Stomach smooth muscle (tissue), 2 donors: ENCODE results near the gene KCP.

Experiments used
- H3K27ac ChIP-seq: one replicate; pipeline ENCODE4 v1.7.0; 2013; ENCODE audit warnings: mild to moderate bottlenecking, low read length, inconsistent platforms
- H3K27me3 ChIP-seq, 2 donors: one replicate each; pipeline ENCODE4 v1.7.0; 2013; ENCODE audit warnings: low read length in 2 of 2; ENCODE audit not compliant: insufficient read depth in 2 of 2, control insufficient read depth in 1 of 2
- H3K36me3 ChIP-seq, 2 donors: one replicate each; pipeline ENCODE4 v1.7.0; 2013; ENCODE audit warnings: low read length in 2 of 2; ENCODE audit not compliant: control insufficient read depth in 2 of 2, insufficient read depth in 2 of 2
- H3K4me1 ChIP-seq: one replicate; pipeline ENCODE4 v1.7.0; 2013; ENCODE audit warnings: low read length; ENCODE audit not compliant: control insufficient read depth, insufficient read depth
- H3K4me3 ChIP-seq, 2 donors: one replicate each; pipeline ENCODE4 v1.7.0; 2013; ENCODE audit warnings: low read length in 2 of 2
- H3K9ac ChIP-seq, 2 donors: one replicate each; pipeline ENCODE4 v1.7.0; 2013; ENCODE audit warnings: low read length in 2 of 2, mild to moderate bottlenecking in 1 of 2
- H3K9me3 ChIP-seq, 2 donors: one replicate each; pipeline ENCODE4 v1.7.0; 2013; ENCODE audit warnings: low read length in 2 of 2; ENCODE audit not compliant: control insufficient read depth in 2 of 2
- donor health status: healthy.
- donor health status: Pancreatic carcinoma.

The KCP gene

GRCh38 chr7:128938544-128939074 is 28.1 kb upstream of the KCP start:
- Histone ChIP-seq H3K9me3 (no peaks in the 10 kb centered on the region), H3K27ac (no peak overlapping the region), H3K36me3 (no peaks in the 10 kb centered on the region), H3K9ac (peak overlapping the region in 1 of 2 donors; percentile 27), H3K27me3 (peaks cover 17 to 32% of the 10 kb centered on the region in 2 donors), H3K4me3 (peak overlapping the region; percentile 63 to 72), H3K4me1 (peaks cover 9% of the 10 kb centered on the region)

DNA sequence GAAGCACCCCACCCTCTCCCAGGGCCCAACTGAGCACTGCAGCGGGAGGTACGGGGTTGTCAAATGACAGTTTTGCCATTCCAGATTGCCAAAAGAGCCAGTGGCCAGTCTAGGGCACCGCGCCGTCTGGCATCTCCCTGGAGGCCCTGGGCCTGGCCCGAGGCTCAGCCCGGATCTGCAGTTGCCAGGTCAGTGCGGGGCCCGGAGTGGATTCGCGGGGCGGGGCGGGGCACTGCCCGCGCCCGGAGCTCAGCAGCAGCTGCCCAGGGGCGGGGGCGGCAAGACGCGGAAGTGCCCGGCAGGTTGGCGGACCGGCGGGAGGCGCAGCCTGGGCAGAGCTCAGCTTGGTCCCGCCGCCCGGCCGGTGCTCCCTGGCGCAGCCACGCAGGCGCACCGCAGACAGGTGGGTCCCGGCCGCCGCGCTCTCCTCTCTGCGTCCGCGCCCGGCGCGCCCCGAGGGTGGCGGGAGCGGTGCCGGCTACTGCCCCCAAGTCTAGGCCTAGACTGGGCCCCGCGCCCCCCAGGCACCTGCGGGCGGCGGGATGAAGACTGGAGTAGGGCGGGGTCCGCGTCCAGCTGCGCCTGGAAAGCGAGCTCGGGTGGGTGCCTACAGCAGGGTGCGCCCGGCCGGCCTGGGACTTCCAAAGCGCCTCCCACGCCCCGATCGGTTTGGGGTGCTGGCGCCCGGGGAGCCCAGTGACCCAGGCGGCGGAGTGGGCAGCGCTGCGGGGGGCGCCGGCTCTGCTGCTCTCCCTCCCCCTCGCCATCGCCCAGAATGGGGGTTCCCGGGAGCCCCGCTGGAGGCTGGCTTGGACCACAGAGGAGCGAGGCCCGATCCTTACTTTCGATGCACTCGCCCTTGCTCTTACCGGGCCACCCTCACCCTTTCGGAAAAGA is 27.4 kb upstream of the KCP start, which contains the start of gene IRF5:
TSS of gene IRF5 (plus strand) at position 281 of the 897 bp plus-strand sequence. CDS start 4,155 bp downstream, outside the sequence.
- H3K27ac ChIP-seq, result no peak within 1 kb of the TSS
- H3K4me3 ChIP-seq, result peak within 1 kb of the TSS; percentile 63 to 72
- H3K36me3 ChIP-seq, result no peaks in the 10 kb centered on the region
- peaks cover 9% of the 10 kb centered on the region for H3K4me1 ChIP-seq
- H3K9me3 ChIP-seq, result no peaks in the 10 kb centered on the region
- peak within 1 kb of the TSS in 1 of 2 donors; percentile 27 for H3K9ac ChIP-seq
- peaks cover 23 to 35% of the 10 kb centered on the region in 2 donors for H3K27me3 ChIP-seq

DNA sequence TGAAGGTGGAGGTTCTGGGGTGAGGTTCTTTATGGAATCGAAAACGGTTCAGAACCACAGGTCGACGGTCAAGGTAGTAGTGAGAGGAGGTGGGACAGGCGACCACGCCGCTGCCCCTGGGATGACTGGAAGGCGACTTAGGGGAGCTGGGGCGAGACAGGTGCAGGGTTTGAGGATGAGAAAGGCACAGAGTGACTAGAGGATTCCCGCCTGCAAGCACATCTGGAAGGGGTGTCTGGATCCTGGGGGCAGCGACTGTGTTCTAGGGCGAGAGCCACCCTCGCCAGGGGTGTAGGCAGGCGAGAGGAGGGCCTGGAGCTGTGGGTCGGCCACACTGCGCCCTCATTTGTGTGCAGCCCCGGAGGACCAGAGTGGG is 26.8 kb upstream of the KCP start:
- H3K4me3 ChIP-seq, result peak overlapping the region in 1 of 2 donors; percentile 72
- no peak overlapping the region for H3K9ac ChIP-seq
- H3K27me3 ChIP-seq, result peaks cover 27 to 40% of the 10 kb centered on the region in 2 donors
- no peaks in the 10 kb centered on the region for H3K36me3 ChIP-seq
- H3K9me3 ChIP-seq, result no peaks in the 10 kb centered on the region
- no peak overlapping the region for H3K27ac ChIP-seq
- H3K4me1 ChIP-seq, result peaks cover 9% of the 10 kb centered on the region

DNA sequence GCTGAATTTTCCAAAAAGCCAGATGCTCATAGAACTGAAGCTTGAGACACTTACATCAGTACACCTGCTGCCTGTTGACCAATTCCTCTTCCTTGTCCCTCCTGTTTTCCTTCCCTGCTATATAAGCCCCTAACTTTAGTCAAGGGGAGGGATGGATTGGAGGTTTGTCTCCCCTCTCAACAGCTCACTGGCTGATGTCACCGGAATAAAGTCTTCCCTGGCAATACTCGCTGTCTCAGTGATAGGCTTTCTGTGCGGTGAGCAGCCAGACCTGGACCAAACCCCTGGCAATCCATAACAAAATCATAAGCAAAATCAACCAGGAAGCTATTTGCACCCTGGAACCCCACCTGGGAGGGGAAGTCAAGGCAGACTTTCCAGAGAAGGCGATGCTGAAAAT is 26.3 kb upstream of the KCP start:
- H3K27ac ChIP-seq, result no peak overlapping the region

GRCh38 chr7:128935342-128935730 is 24.8 kb upstream of the KCP start:
- no peak overlapping the region for H3K27ac ChIP-seq
- H3K4me3 ChIP-seq, result no peak overlapping the region
- peaks cover 9% of the 10 kb centered on the region for H3K4me1 ChIP-seq
- no peak overlapping the region for H3K9ac ChIP-seq
- H3K9me3 ChIP-seq, result no peaks in the 10 kb centered on the region
- H3K27me3 ChIP-seq, result peaks cover 30 to 40% of the 10 kb centered on the region in 2 donors
- H3K36me3 ChIP-seq, result no peaks in the 10 kb centered on the region

More for the DNA sequence above, 26.3 kb upstream of the KCP start:
- no peak overlapping the region for H3K4me3 ChIP-seq
- H3K9me3 ChIP-seq, result no peaks in the 10 kb centered on the region
- H3K36me3 ChIP-seq, result no peaks in the 10 kb centered on the region
- H3K27me3 ChIP-seq, result peaks cover 27 to 40% of the 10 kb centered on the region in 2 donors
- H3K4me1 ChIP-seq, result peaks cover 9% of the 10 kb centered on the region
- no peak overlapping the region for H3K9ac ChIP-seq

- Histone ChIP-seq H3K27ac (no peak overlapping the region), H3K4me3 (no peak overlapping the region), H3K4me1 (peaks cover 9% of the 10 kb centered on the region), H3K9ac (no peak overlapping the region), H3K36me3 (no peaks in the 10 kb centered on the region), H3K9me3 (no peaks in the 10 kb centered on the region), H3K27me3 (peaks cover 30 to 36% of the 10 kb centered on the region in 2 donors)
Measured at GRCh38 chr7:128934361-128935341, 24.1 kb upstream of the KCP start.

DNA sequence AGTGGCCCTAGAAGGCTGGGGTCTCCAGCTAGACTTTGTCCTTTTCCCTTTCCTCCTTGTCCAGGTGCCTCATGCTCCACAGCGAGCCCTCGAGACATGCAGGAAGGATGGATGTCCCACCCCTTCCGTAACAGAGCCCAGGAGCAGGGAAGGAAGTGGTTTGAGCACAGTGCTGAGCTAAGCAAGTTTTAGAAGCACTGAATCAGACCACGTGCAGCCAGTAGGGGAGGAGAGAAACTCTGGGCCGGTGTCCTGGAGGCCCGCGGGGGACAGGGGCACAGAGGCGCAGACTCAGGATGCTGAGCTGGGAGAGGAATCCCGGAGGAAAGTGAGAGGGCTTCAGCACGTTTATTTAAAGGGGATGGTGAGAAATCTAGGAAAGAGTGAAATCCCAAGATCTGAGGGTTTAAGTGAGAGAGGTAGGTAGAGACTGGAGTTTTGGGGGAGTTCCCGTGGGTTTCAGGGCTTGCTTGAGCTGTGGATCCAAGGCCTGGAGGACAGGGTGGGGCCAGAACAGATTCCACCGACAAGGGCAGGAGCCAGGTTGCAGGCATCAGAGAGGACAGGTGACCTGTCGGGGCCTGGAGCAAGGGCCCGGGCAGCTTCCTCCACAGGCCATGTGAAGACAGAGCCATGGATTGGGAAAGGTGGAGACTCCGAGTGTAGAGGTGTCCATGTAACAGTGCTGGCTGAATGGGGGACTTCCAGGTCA is 22.8 kb upstream of the KCP start:
- Histone ChIP-seq H3K4me1 (peaks cover 5% of the 10 kb centered on the region), H3K27ac (no peak overlapping the region), H3K9me3 (no peaks in the 10 kb centered on the region), H3K9ac (no peak overlapping the region), H3K4me3 (no peak overlapping the region), H3K27me3 (peaks cover 28 to 31% of the 10 kb centered on the region in 2 donors), H3K36me3 (no peaks in the 10 kb centered on the region)

GRCh38 chr7:128932862-128933179 is 22.3 kb upstream of the KCP start:
- no peaks in the 10 kb centered on the region for H3K36me3 ChIP-seq
- no peak overlapping the region for H3K9ac ChIP-seq
- no peak overlapping the region for H3K27ac ChIP-seq
- H3K9me3 ChIP-seq, result no peaks in the 10 kb centered on the region
- H3K27me3 ChIP-seq, result peaks cover 25 to 33% of the 10 kb centered on the region in 2 donors
- H3K4me1 ChIP-seq, result peaks cover 2% of the 10 kb centered on the region
- no peak overlapping the region for H3K4me3 ChIP-seq

GRCh38 chr7:128931965-128932861 is 21.7 kb upstream of the KCP start:
- H3K27me3 ChIP-seq, result peaks cover 20 to 30% of the 10 kb centered on the region in 2 donors
- H3K9me3 ChIP-seq, result no peaks in the 10 kb centered on the region
- H3K4me1 ChIP-seq, result no peaks in the 10 kb centered on the region
- no peak overlapping the region for H3K4me3 ChIP-seq
- no peaks in the 10 kb centered on the region for H3K36me3 ChIP-seq
- no peak overlapping the region for H3K27ac ChIP-seq
- H3K9ac ChIP-seq, result no peak overlapping the region
